ENCODE data around the gene TFAP2C. TPM values are rescaled to one million over a fixed set of nuclear protein-coding genes. Genes with fewer than 3 reads are reported as not detected.
A peak's percentile ranks its signal among the peaks of the same experiment; 100 is the strongest.

Gene TFAP2C
- total RNA-seq, 1 experiment from 2014 or later: 34.8 TPM

DNA sequence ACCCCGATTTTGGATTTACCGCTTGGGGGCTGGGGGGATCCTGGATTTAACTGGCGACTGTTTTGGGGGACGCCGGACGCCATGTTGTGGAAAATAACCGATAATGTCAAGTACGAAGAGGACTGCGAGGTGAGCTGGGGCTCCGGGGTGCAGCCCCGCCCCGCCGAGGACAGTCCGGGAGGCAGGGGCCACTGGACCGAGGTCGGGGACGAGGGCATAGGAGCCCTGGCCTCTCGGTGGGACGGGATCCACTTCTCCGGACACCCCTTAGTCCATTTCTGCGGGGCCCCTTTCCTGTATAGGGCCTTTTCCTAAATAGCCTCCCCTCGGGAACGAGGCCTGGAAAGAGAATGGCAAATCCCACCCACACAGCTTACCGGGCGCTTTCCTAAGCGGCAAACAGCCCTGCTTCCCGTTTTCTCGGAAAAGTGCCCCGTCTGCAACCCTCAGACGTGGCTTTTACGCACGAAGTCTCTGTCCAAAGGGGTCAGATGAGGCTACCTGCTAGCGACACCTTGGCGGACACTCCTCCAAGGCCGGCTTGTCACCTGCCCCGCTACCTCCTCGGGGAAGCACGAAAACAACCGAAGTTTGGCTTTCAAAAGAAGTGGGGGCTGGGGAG is 469 bp downstream of the TFAP2C start:
- no peaks in the 10 kb centered on the region for H3K27me3 ChIP-seq (ENCODE audit: insufficient read depth, low read depth)
- H4K20me1 ChIP-seq (ENCODE audit: insufficient read depth): peaks cover 10% of the 10 kb centered on the region
- POLR2A ChIA-PET (ENCODE audit: unreplicated experiment): interaction anchor here (0.7 kb wide), 1 partner anchor 408 kb away, joined by 3 read pairs; no protein-coding TSS in a partner anchor
- DNase-seq: no peak
- H2AFZ ChIP-seq: peak overlapping the region; percentile 85
- H3K79me2 ChIP-seq (ENCODE audit: low read depth): peaks cover 91% of the 10 kb centered on the region
- peaks cover 55% of the 10 kb centered on the region for H3K4me1 ChIP-seq (replicated peaks; ENCODE audit: insufficient read depth)
- peak overlapping the region; percentile 100 for H3K4me3 ChIP-seq
- TF ChIP-seq CTCF (conservative IDR thresholded peaks at IDR 0.05) (no peak), EZH2 (IDR thresholded peaks at IDR 0.05; ENCODE audit: low read depth) (no peak)
- H3K9me3 ChIP-seq (ENCODE audit: insufficient read depth, low read depth): no peaks in the 10 kb centered on the region
- intact Hi-C loops (cut with micrococcal nuclease; ENCODE audit: unreplicated experiment): loop anchor here (1.0 to 10.0 kb wide), 10 partner anchors 59 to 697 kb away; no protein-coding TSS in a partner anchor
- TSS peak; percentile 36 for BruUV-seq (replicated peaks)
- H3K4me2 ChIP-seq: peak overlapping the region; percentile 99
- CTCF ChIA-PET: interaction anchor here (0.6 to 2.2 kb wide), 9 partner anchors 23 to 965 kb away, joined by 3 to 10 read pairs (median 3); no protein-coding TSS in a partner anchor
- no peaks in the 10 kb centered on the region for H3K9me2 ChIP-seq (ENCODE audit: insufficient read depth)
- peak overlapping the region; percentile 70 for H3K27ac ChIP-seq
- H3K36me3 ChIP-seq (ENCODE audit: low read depth): peaks cover 25% of the 10 kb centered on the region; the same call in 1 of the 2 replicates
- H3F3A ChIP-seq (ENCODE audit: insufficient read depth, low read depth): peaks cover 12% of the 10 kb centered on the region; the same call in 1 of the 2 replicates

- H4K20me1 ChIP-seq (ENCODE audit: insufficient read depth): peaks cover 10% of the 10 kb centered on the region
- no peaks in the 10 kb centered on the region for H3K9me2 ChIP-seq (ENCODE audit: insufficient read depth)
- no TSS peak for BruUV-seq (replicated peaks)
- peaks cover 25% of the 10 kb centered on the region; the same call in 1 of the 2 replicates for H3K36me3 ChIP-seq (ENCODE audit: low read depth)
- DNase-seq: peak; percentile 92 to 94
- intact Hi-C loops (cut with micrococcal nuclease; ENCODE audit: unreplicated experiment): loop anchor here (1.0 to 2.0 kb wide), 4 partner anchors 80 to 365 kb away; no protein-coding TSS in a partner anchor
- TF ChIP-seq EZH2 (IDR thresholded peaks at IDR 0.05; ENCODE audit: low read depth) (no peak), CTCF (conservative IDR thresholded peaks at IDR 0.05) (peak; percentile 94)
- ChIA-PET CTCF (interaction anchor here (0.6 to 2.2 kb wide), 8 partner anchors 23 to 964 kb away, joined by 3 to 10 read pairs (median 4); no protein-coding TSS in a partner anchor), POLR2A (ENCODE audit: unreplicated experiment) (interaction anchor here (0.6 to 0.7 kb wide), 4 partner anchors 38 to 408 kb away, joined by 3 to 4 read pairs (median 3); no protein-coding TSS in a partner anchor)
- peak overlapping the region; percentile 85 for H2AFZ ChIP-seq
- no peaks in the 10 kb centered on the region for H3K9me3 ChIP-seq (ENCODE audit: insufficient read depth, low read depth)
- peak overlapping the region; percentile 70 for H3K27ac ChIP-seq
- H3K4me3 ChIP-seq: peak overlapping the region; percentile 100
- H3K27me3 ChIP-seq (ENCODE audit: insufficient read depth, low read depth): no peaks in the 10 kb centered on the region
- H3F3A ChIP-seq (ENCODE audit: insufficient read depth, low read depth): peaks cover 12% of the 10 kb centered on the region; the same call in 1 of the 2 replicates
- H3K4me2 ChIP-seq: peak overlapping the region; percentile 99
- H3K79me2 ChIP-seq (ENCODE audit: low read depth): peaks cover 93% of the 10 kb centered on the region
- peaks cover 54% of the 10 kb centered on the region for H3K4me1 ChIP-seq (replicated peaks; ENCODE audit: insufficient read depth)
Measured at GRCh38 chr20:56630086-56630493, 984 bp downstream of the TFAP2C start.

GRCh38 chr20:56630506-56631317 is 1.6 kb downstream of the TFAP2C start:
- H3K36me3 ChIP-seq (ENCODE audit: low read depth): peaks cover 30% of the 10 kb centered on the region
- H3K9me3 ChIP-seq (ENCODE audit: insufficient read depth, low read depth): no peaks in the 10 kb centered on the region
- H3K79me2 ChIP-seq (ENCODE audit: low read depth): peaks cover 93% of the 10 kb centered on the region
- TF ChIP-seq CTCF (conservative IDR thresholded peaks at IDR 0.05) (peak; percentile 57; the same call in 1 of the 2 replicates), EZH2 (IDR thresholded peaks at IDR 0.05; ENCODE audit: low read depth) (no peak)
- ChIA-PET POLR2A (ENCODE audit: unreplicated experiment) (interaction anchor here (0.6 to 0.7 kb wide), 4 partner anchors 39 to 407 kb away, joined by 3 to 4 read pairs (median 3); no protein-coding TSS in a partner anchor), CTCF (interaction anchor here (0.9 to 1.4 kb wide), 3 partner anchors 24 to 174 kb away, joined by 3 to 6 read pairs (median 6); no protein-coding TSS in a partner anchor)
- H3F3A ChIP-seq (ENCODE audit: insufficient read depth, low read depth): peaks cover 12% of the 10 kb centered on the region; the same call in 1 of the 2 replicates
- H3K4me2 ChIP-seq: peak overlapping the region; percentile 99
- no peak for DNase-seq
- H3K4me1 ChIP-seq (replicated peaks; ENCODE audit: insufficient read depth): peaks cover 53% of the 10 kb centered on the region
- peak overlapping the region; percentile 100 for H3K4me3 ChIP-seq
- intact Hi-C loops (cut with micrococcal nuclease; ENCODE audit: unreplicated experiment): loop anchor here (1.0 to 2.0 kb wide), 4 partner anchors 80 to 365 kb away; no protein-coding TSS in a partner anchor
- peaks cover 10% of the 10 kb centered on the region for H4K20me1 ChIP-seq (ENCODE audit: insufficient read depth)
- no TSS peak for BruUV-seq (replicated peaks)
- no peaks in the 10 kb centered on the region for H3K27me3 ChIP-seq (ENCODE audit: insufficient read depth, low read depth)
- peak overlapping the region; percentile 85 for H2AFZ ChIP-seq
- no peaks in the 10 kb centered on the region for H3K9me2 ChIP-seq (ENCODE audit: insufficient read depth)
- H3K27ac ChIP-seq: peak overlapping the region; percentile 41; the same call in 1 of the 2 replicates
